Testis (tissue), 3 donors: ENCODE results near the gene KCNN4. TPM values are rescaled to one million over a fixed set of nuclear protein-coding genes. Genes with fewer than 3 reads are reported as not detected.

ENCODE experiments used
- DNase-seq: peaks from one replicate; pipeline ENCODE4 v3.0.0-alpha.2; 2019
- H3K27ac ChIP-seq, 2 donors: fragments of 200-600 bp; sonication (generic); one replicate each; pipeline ENCODE4 v1.5.1; 2019
- H3K27me3 ChIP-seq: fragments of 200-600 bp; sonication (generic); one replicate; pipeline ENCODE4 v1.5.1; 2019
- H3K36me3 ChIP-seq: fragments of 200-600 bp; sonication (generic); one replicate; pipeline ENCODE4 v1.5.1; 2017; ENCODE audit warnings: low read depth; ENCODE audit errors: missing control alignments
- H3K4me1 ChIP-seq: fragments of 200-600 bp; sonication (generic); one replicate; pipeline ENCODE4 v1.5.1; 2019
- H3K4me3 ChIP-seq, 2 donors: fragments of 200-600 bp; sonication (generic); one replicate each; pipeline ENCODE4 v1.5.1; 2017 to 2019
- H3K9me3 ChIP-seq: fragments of 200-600 bp; sonication (generic); one replicate; pipeline ENCODE4 v1.5.1; 2017
- CTCF ChIP-seq, 3 experiments: fragments of 450-650 bp in 2 of 3; fragments of 200-600 bp in 1 of 3; sonication (generic) in 1 of 3; IDR thresholded peaks; one replicate each; pipeline ENCODE4 v1.5.1; 2016 to 2019; ENCODE audit warnings: antibody characterized with exemption in 3 of 3, mild to moderate bottlenecking in 2 of 3, moderate library complexity in 1 of 3
- POLR2A ChIP-seq: fragments of 450-650 bp; IDR thresholded peaks from one replicate; pipeline ENCODE4 v1.6.1; 2017; ENCODE audit warnings: antibody characterized with exemption, mild to moderate bottlenecking, moderate library complexity
- WGBS, 2 donors: methylation state at CpG; one replicate each; pipeline ENCODE4 v1.1.5; 2018; 5-methylcytosine and 5-hydroxymethylcytosine counted together
- intact Hi-C: fragments of 100-400 bp; cut with DNase I; formaldehyde crosslinking; loops from one replicate; pipeline ENCODE4 v1.15.1; 2023; ENCODE audit warnings: low total_unique reads
- polyA plus RNA-seq: library from polyadenylated mRNA; stranded (reverse); fragments of 350-450 nt; fragmentation: Illumina TruSeq; extraction: RNeasy Lipid Tissue Mini Kit (QIAGEN cat#74804); gene quantifications from one replicate; pipeline ENCODE4 v1.2.3, GENCODE V29; 2014; ENCODE audit warnings: low read depth, low replicate concordance; ENCODE audit not compliant: insufficient read depth
- total RNA-seq, 2 donors: library from RNA; depleted of rRNA; stranded (reverse); fragments of >200 nt; gene quantifications; one replicate each; pipeline ENCODE4 v1.2.3, GENCODE V29; 2016

Gene KCNN4
- total and polyA plus RNA-seq, 3 donors from 2014 or later = 2.3 to 4.6 (median 4.1) TPM

- H3K4me3 ChIP-seq = no peak overlapping the region
- TF ChIP-seq POLR2A (no peak), CTCF (IDR thresholded peaks at IDR 0.05) (no peak)
- WGBS, 2 donors = 60 to 77% methylated on average over 15 of the region's 15 CpGs
- intact Hi-C loops = loop anchor here (10.0 kb wide), 1 partner anchor 94 kb away; the partner anchor contains the start of gene PLAUR
- DNase-seq = no peak
- no peaks in the 10 kb centered on the region for H3K9me3 ChIP-seq
- H3K4me1 ChIP-seq = no peaks in the 10 kb centered on the region
- no peaks in the 10 kb centered on the region for H3K27me3 ChIP-seq
- H3K27ac ChIP-seq = no peak overlapping the region
- no peaks in the 10 kb centered on the region for H3K36me3 ChIP-seq
Measured at GRCh38 chr19:43768273-43769050, 12.3 kb downstream of the KCNN4 start.

GRCh38 chr19:43767818-43768217 is 13.0 kb downstream of the KCNN4 start:
- intact Hi-C loops = loop anchor here (10.0 kb wide), 1 partner anchor 93 kb away; the partner anchor contains the start of gene PLAUR
- 71 to 83% methylated on average over 1 of the region's 1 CpG for WGBS, 2 donors
- DNase-seq = no peak
- Histone ChIP-seq H3K27me3 (no peaks in the 10 kb centered on the region), H3K4me3 (no peak overlapping the region), H3K27ac (no peak overlapping the region), H3K9me3 (no peaks in the 10 kb centered on the region), H3K36me3 (no peaks in the 10 kb centered on the region), H3K4me1 (no peaks in the 10 kb centered on the region)
- TF ChIP-seq CTCF (IDR thresholded peaks at IDR 0.05) (no peak), POLR2A (no peak)

GRCh38 chr19:43767316-43767715 is 13.5 kb downstream of the KCNN4 start:
- H3K27ac ChIP-seq = no peak overlapping the region
- WGBS, 2 donors = 82 to 87% methylated on average over 3 to 7 of the region's 7 CpGs
- H3K4me1 ChIP-seq = no peaks in the 10 kb centered on the region
- TF ChIP-seq POLR2A (no peak), CTCF (IDR thresholded peaks at IDR 0.05) (no peak)
- H3K9me3 ChIP-seq = no peaks in the 10 kb centered on the region
- intact Hi-C loops = loop anchor here (10.0 kb wide), 1 partner anchor 93 kb away; the partner anchor contains the start of gene PLAUR
- no peaks in the 10 kb centered on the region for H3K36me3 ChIP-seq
- no peaks in the 10 kb centered on the region for H3K27me3 ChIP-seq
- DNase-seq = no peak
- H3K4me3 ChIP-seq = no peak overlapping the region

- no peak overlapping the region for H3K27ac ChIP-seq
- no peaks in the 10 kb centered on the region for H3K27me3 ChIP-seq
- intact Hi-C loops = loop anchor here (10.0 kb wide), 1 partner anchor 92 kb away; the partner anchor contains the start of gene PLAUR
- no peak for TF ChIP-seq POLR2A
- TF ChIP-seq CTCF (IDR thresholded peaks at IDR 0.05) = no peak
- H3K36me3 ChIP-seq = no peaks in the 10 kb centered on the region
- H3K4me3 ChIP-seq = no peak overlapping the region
- no peaks in the 10 kb centered on the region for H3K4me1 ChIP-seq
- DNase-seq = no peak
- no peaks in the 10 kb centered on the region for H3K9me3 ChIP-seq
- 76 to 81% methylated on average over 2 to 4 of the region's 4 CpGs for WGBS, 2 donors
Measured at GRCh38 chr19:43766755-43767043, 14.1 kb downstream of the KCNN4 start.
